ENCODE data around the gene JMJD1C.

The JMJD1C gene

GRCh38 chr10:63229161-63229560 is 236.6 kb downstream of the JMJD1C start:
- Histone ChIP-seq H3K27me3 (no peaks in the 10 kb centered on the region), H4K20me1 (peaks cover 100% of the 10 kb centered on the region), H3K4me1 (no peaks in the 10 kb centered on the region), H3K36me3 (peaks cover 23% of the 10 kb centered on the region), H3K4me3 (no peak overlapping the region), H3K27ac (no peak overlapping the region), H3K4me2 (no peak overlapping the region), H3K9ac (no peak overlapping the region), H3K9me3 (no peaks in the 10 kb centered on the region)
- no peak for TF ChIP-seq Cebpa-rat (IDR thresholded peaks at IDR 0.05)

- Histone ChIP-seq H3K4me2 (no peak overlapping the region), H3K4me1 (no peaks in the 10 kb centered on the region), H3K27me3 (no peaks in the 10 kb centered on the region), H4K20me1 (peaks cover 100% of the 10 kb centered on the region), H3K9me3 (no peaks in the 10 kb centered on the region), H3K27ac (no peak overlapping the region), H3K9ac (no peak overlapping the region), H3K4me3 (no peak overlapping the region), H3K36me3 (peaks cover 23% of the 10 kb centered on the region)
- no peak for TF ChIP-seq Cebpa-rat (IDR thresholded peaks at IDR 0.05)
These were observed 237.5 kb downstream of the JMJD1C start for GRCh38 chr10:63228237-63228636.

GRCh38 chr10:63227207-63227895 is 238.4 kb downstream of the JMJD1C start:
- TF ChIP-seq Cebpa-rat (IDR thresholded peaks at IDR 0.05) = no peak
- H3K9me3 ChIP-seq = no peaks in the 10 kb centered on the region
- H3K9ac ChIP-seq = no peak overlapping the region
- peaks cover 100% of the 10 kb centered on the region for H4K20me1 ChIP-seq
- no peaks in the 10 kb centered on the region for H3K4me1 ChIP-seq
- peaks cover 23% of the 10 kb centered on the region for H3K36me3 ChIP-seq
- H3K27ac ChIP-seq = no peak overlapping the region
- H3K4me2 ChIP-seq = no peak overlapping the region
- no peaks in the 10 kb centered on the region for H3K27me3 ChIP-seq
- no peak overlapping the region for H3K4me3 ChIP-seq

GRCh38 chr10:63224241-63224640 is 241.5 kb downstream of the JMJD1C start:
- H3K27ac ChIP-seq = no peak overlapping the region
- no peak for TF ChIP-seq Cebpa-rat (IDR thresholded peaks at IDR 0.05)

GRCh38 chr10:63221950-63222349 is 243.8 kb downstream of the JMJD1C start:
- Histone ChIP-seq H3K9me3 (no peaks in the 10 kb centered on the region), H3K4me1 (peaks cover 18% of the 10 kb centered on the region), H3K4me3 (no peak overlapping the region), H4K20me1 (peaks cover 96% of the 10 kb centered on the region), H3K4me2 (no peak overlapping the region), H3K27ac (no peak overlapping the region), H3K9ac (no peak overlapping the region), H3K27me3 (no peaks in the 10 kb centered on the region), H3K36me3 (peaks cover 14% of the 10 kb centered on the region)
- TF ChIP-seq Cebpa-rat (IDR thresholded peaks at IDR 0.05) = no peak

More at GRCh38 chr10:63224241-63224640, 241.5 kb downstream of the JMJD1C start:
- Histone ChIP-seq H3K36me3 (peaks cover 14% of the 10 kb centered on the region), H3K9ac (no peak overlapping the region), H3K27me3 (no peaks in the 10 kb centered on the region), H3K4me1 (peaks cover 14% of the 10 kb centered on the region), H3K4me3 (no peak overlapping the region), H3K4me2 (no peak overlapping the region), H4K20me1 (peaks cover 100% of the 10 kb centered on the region), H3K9me3 (no peaks in the 10 kb centered on the region)

GRCh38 chr10:63219749-63220148 is 246.0 kb downstream of the JMJD1C start:
- H3K4me2 ChIP-seq = 0 out of 2 replicates have a peak overlapping the region, but pooled peaks have one; percentile 3
- no peak overlapping the region for H3K4me3 ChIP-seq
- H3K27ac ChIP-seq = no peak overlapping the region
- no peak for TF ChIP-seq Cebpa-rat (IDR thresholded peaks at IDR 0.05)
- H3K36me3 ChIP-seq = peaks cover 15% of the 10 kb centered on the region
- H3K9me3 ChIP-seq = no peaks in the 10 kb centered on the region
- peaks cover 85% of the 10 kb centered on the region for H4K20me1 ChIP-seq
- H3K9ac ChIP-seq = no peak overlapping the region
- no peaks in the 10 kb centered on the region for H3K27me3 ChIP-seq
- H3K4me1 ChIP-seq = peaks cover 18% of the 10 kb centered on the region

GRCh38 chr10:63217120-63217605 is 248.6 kb downstream of the JMJD1C start:
- no peak overlapping the region for H3K9ac ChIP-seq
- peaks cover 74% of the 10 kb centered on the region for H4K20me1 ChIP-seq
- H3K4me1 ChIP-seq = peaks cover 18% of the 10 kb centered on the region
- H3K9me3 ChIP-seq = no peaks in the 10 kb centered on the region
- no peak overlapping the region for H3K27ac ChIP-seq
- peaks cover 41% of the 10 kb centered on the region for H3K36me3 ChIP-seq
- H3K4me3 ChIP-seq = no peak overlapping the region
- TF ChIP-seq Cebpa-rat (IDR thresholded peaks at IDR 0.05) = no peak
- H3K27me3 ChIP-seq = no peaks in the 10 kb centered on the region
- no peak overlapping the region for H3K4me2 ChIP-seq

- Histone ChIP-seq H3K4me3 (no peak overlapping the region), H3K27ac (no peak overlapping the region), H3K27me3 (no peaks in the 10 kb centered on the region), H3K4me1 (peaks cover 7% of the 10 kb centered on the region), H3K36me3 (peaks cover 59% of the 10 kb centered on the region), H3K9ac (no peak overlapping the region), H3K4me2 (no peak overlapping the region), H4K20me1 (peaks cover 74% of the 10 kb centered on the region), H3K9me3 (no peaks in the 10 kb centered on the region)
- TF ChIP-seq Cebpa-rat (IDR thresholded peaks at IDR 0.05) = no peak
These were observed 251.2 kb downstream of the JMJD1C start for GRCh38 chr10:63214571-63214970.

- Histone ChIP-seq H3K9me3 (no peaks in the 10 kb centered on the region), H3K27me3 (no peaks in the 10 kb centered on the region), H3K9ac (no peak overlapping the region), H3K36me3 (peaks cover 66% of the 10 kb centered on the region), H3K4me3 (no peak overlapping the region), H4K20me1 (peaks cover 64% of the 10 kb centered on the region), H3K4me1 (peaks cover 4% of the 10 kb centered on the region; the same call in 1 of the 2 replicates), H3K27ac (no peak overlapping the region), H3K4me2 (no peak overlapping the region)
- no peak for TF ChIP-seq Cebpa-rat (IDR thresholded peaks at IDR 0.05)
These were observed 252.3 kb downstream of the JMJD1C start for GRCh38 chr10:63213489-63213888.

- Histone ChIP-seq H3K9me3 (no peaks in the 10 kb centered on the region), H3K4me3 (no peak overlapping the region), H3K27me3 (no peaks in the 10 kb centered on the region), H3K36me3 (peaks cover 85% of the 10 kb centered on the region), H3K9ac (no peak overlapping the region), H3K27ac (no peak overlapping the region), H4K20me1 (peaks cover 48% of the 10 kb centered on the region), H3K4me1 (peaks cover 9% of the 10 kb centered on the region; the same call in 1 of the 2 replicates), H3K4me2 (no peak overlapping the region)
- no peak for TF ChIP-seq Cebpa-rat (IDR thresholded peaks at IDR 0.05)
These were observed 255.1 kb downstream of the JMJD1C start for GRCh38 chr10:63210611-63211196.
